ENCODE data around the gene GPC1.
"Not testable (repeated sequence)": the region's sequence is repeated elsewhere in the genome, so short reads cannot be mapped to it uniquely, and the experiment has no call there.

The GPC1 gene

GRCh38 chr2:240467149-240467642 is 31.7 kb downstream of the GPC1 start:
- DNase-seq (ENCODE audit: low read depth) = no peak

DNA sequence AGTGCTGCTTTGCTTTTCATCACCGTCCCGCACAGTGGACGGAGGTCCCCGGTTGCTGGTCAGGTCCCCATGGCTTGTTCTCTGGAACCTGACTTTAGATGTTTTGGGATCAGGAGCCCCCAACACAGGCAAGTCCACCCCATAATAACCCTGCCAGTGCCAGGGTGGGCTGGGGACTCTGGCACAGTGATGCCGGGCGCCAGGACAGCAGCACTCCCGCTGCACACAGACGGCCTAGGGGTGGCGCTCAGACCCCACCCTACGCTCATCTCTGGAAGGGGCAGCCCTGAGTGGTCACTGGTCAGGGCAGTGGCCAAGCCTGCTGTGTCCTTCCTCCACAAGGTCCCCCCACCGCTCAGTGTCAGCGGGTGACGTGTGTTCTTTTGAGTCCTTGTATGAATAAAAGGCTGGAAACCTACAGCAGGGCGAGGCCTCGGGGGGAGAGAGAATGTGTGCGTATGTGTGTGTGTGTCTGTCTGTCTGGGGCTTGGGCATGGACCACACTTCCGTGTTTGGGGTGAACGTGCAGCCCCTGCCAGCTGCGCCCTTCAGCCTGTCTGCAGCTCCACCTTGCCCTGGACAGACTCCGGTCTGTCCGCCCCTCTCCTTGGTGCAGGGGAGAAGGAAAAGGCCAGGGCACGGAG is 32.3 kb downstream of the GPC1 start:
- no peak for DNase-seq (ENCODE audit: low read depth)

GRCh38 chr2:240468303-240469238 is 33.1 kb downstream of the GPC1 start:
- DNase-seq (ENCODE audit: low read depth) = no peak

DNA sequence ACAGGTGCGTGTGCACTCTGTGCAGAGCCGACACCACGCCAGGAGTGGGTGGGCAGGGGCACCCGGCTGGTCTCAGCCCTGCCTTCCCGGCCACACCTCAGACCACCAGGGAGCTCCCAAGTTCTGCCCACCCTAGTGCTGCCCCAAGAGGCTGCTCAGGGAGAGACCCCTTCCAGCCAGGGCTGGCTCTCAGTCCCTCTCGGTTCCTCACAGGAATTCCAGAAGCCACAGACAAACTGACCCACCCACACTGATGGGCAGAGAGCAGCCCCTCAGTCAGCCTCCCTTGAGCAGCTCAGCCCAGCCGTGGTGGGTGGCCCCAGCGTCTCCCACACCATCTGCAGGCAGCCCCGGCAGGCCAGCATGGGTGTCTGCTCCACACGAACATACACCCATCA is 33.8 kb downstream of the GPC1 start:
- DNase-seq (ENCODE audit: low read depth) = no peak

GRCh38 chr2:240469740-240470139 is 34.3 kb downstream of the GPC1 start:
- no peak for DNase-seq (ENCODE audit: low read depth)

DNA sequence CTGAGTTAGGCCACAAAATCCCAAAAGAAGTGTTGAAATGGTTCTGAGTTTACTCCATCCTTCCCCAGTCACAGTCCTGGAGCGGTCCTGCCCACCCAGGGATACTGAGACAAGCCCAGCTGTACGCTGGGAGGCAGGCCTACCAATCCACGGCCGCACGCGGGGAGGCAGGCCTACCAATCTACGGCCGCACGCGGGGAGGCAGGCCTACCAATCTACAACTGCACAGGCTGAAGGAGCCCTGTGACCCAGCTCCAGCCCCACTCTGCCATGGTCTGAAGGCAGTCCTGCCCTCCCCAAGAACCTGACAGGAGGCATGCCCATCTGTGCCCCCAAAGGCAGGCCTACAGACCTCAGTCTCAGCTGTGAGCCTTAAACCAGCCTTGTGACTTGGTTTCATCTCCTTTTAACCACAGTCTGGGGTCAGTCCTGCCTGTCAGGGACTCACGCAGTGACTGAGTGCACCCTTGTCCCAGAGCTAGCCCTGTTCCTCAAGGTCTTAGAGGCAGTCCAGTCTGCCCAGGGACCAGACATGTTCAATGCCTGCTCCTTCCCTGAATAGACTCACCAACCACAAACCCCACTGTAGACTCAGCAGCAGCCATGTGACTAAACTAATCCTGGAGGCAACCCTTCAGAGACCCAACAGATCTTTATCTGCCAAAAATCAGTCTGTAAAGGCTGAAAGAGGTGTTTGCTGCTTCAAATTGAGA is 36.8 kb downstream of the GPC1 start:
- no peak for DNase-seq (ENCODE audit: low read depth)

DNA sequence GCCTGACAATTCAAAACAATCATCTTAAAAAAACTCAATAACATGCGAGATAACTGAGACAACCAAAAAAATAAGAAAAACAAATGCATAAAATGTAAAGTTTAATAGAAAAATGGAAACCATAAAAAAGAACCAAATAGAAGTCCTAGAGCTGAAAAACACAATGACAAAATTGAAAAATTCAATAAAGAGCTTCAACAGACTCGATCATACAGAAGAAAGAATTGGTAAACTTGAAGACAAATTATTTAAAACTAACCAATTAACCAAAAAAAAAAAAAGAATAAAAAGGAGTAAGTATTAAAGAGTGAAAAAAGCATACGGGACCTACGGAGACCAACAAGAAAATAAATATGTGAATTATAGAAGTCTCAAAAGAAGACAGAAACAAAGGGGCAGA is 37.7 kb downstream of the GPC1 start:
- no peak for DNase-seq (ENCODE audit: low read depth)

DNA sequence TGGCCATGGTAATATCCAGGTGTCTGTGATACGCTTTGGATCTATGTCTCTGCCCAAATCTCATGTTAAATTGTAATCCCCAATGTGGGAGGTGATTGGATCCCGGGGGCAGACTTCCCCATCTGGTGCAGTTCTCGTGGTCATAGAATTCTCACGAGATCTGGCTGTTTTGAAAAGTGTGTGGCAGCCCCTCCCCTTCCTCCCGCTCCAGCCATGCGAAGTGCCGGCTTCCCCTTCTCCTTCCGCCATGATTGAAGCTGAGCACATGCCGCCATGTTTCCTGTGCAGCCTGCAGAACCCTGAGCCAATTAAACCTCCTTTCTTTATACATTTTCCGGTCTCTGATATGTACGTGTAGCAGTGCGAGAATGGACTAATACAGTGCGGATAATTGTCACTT is 42.5 kb downstream of the GPC1 start:
- DNase-seq (ENCODE audit: low read depth) = no peak

DNA sequence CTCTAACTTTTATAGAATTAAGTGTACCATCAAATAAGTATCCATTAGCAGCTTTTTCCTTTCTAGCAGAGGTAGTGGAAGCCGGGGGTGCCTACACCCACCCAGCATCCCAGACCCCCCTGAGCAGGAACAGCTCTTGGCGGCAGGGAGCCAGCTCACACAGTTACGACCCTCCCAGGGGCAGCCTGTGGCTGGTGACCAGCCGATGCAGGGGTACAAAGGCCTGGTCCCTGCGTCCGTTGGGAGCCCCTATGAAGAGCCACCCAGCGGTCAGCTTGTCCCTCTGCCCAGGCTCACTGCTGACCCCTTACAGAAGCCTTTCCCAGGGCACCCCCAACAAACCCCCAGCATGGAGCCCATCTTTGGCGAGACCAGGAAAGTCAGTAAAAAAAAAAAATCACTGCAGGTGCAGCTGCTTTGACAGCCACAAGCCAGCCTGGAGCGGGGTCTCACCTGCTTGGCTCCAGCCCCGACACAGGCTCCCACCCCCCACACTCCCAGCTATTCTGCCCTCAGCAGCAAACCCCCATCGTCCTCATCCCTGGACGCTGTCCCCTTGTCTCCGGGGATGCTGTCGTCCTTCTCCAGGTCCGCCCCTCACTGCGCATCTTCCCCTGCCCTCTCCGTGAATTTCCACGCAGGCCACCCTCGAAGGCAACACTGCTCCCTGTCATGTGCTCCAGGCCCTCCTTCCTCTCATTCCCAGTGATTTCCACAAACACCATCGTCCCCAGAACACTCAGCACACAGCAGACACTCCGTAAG is 43.1 kb downstream of the GPC1 start:
- no peak for DNase-seq (ENCODE audit: low read depth)

- no peak for DNase-seq (ENCODE audit: low read depth)
Observed at GRCh38 chr2:240479111-240479501, 43.6 kb downstream of the GPC1 start.

- no peak for DNase-seq (ENCODE audit: low read depth)
Observed at GRCh38 chr2:240480834-240481623, 45.6 kb downstream of the GPC1 start.

DNA sequence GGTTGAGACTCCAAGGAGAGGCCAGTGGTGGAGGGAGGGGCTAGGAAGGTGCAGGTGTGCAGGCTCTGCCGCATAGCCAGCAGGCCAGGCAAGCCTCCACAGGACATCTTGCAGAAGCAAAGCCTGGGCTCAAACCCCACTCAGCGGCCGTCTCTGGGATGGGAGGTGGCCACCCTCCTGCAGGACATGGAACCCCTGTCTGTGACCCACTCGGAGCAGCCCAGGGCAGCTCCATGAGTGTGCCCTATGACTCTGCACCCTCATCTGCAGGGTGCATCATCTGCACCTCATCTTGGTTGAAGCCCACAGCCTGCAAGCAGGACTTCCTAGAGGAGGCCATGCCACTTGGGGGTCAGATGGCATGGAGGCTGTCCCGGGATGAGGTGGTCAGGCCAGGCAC is 46.3 kb downstream of the GPC1 start:
- no peak for DNase-seq (ENCODE audit: low read depth)

DNA sequence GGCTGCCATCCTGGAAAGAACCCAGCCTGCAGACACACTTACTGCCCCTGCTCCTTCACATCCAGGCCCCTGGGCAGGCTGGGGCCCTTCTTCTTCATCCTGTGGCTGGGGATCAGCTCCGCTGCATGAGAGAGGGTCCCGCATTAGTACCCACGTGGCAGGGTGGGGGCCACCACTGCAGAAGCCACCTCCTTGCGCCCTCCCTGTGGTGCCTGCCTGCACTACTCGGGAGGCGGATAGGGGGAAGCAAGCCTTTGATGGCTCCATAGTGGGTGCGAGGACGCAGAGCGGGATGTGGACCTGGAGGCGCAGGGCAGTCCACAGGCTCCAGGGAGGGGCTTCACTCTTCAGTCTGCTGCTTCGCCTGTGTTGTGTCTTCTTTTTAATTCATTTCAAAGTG is 46.7 kb downstream of the GPC1 start:
- DNase-seq (ENCODE audit: low read depth) = no peak

GRCh38 chr2:240491483-240491882 is 56.0 kb downstream of the GPC1 start:
- DNase-seq (ENCODE audit: low read depth) = no peak

DNA sequence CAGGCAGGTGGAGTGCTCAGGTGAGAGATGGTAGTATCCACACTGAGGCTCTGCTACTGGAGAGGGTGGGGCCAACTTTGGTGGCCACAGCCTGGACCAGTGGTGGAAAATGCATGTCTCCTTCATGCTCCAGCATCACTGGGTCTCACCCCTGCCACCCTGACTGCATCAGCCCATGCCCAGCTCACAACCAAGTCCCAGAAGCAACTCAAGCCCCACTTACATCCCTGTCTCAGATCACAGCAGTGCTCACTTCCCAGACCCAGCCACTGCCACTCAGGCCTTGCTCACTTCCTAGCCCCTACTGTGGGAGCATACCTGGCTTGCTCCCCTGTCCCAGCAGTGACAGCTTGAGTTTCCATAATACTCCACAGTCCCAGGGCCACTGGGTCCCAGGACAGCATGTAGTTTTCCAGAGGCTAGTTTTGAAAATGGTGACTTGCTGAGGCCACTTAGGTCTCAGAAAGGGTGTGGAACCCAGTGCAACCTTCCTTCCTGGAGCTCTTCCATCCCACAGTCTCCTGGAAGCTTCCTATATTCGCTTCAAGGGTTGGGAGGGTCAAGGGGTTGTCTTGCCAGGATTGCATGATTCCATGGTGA is 58.8 kb downstream of the GPC1 start:
- no peak for DNase-seq (ENCODE audit: low read depth)

DNA sequence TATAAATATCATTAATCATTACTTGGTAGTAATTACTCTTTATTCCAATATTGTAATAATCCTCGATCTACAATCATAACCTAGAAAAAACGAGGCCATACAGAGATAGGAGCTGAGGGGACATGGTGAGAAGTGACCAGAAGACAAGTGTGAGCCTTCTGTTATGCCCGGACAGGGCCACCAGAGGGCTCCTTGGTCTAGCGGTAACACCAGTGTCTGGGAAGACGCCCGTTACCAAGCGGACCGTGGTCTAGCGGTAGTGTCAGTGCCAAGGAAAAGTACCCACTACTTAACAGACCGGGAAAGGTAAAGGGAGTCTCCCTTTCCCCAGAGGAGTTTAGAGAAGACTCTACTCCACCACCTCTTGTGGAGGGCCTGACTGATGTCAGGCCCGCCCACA is 59.5 kb downstream of the GPC1 start:
- not testable (repeated sequence) for DNase-seq (ENCODE audit: low read depth)

GRCh38 chr2:240497082-240497481 is 61.6 kb downstream of the GPC1 start:
- DNase-seq (ENCODE audit: low read depth) = not testable (repeated sequence)

- no peak for DNase-seq (ENCODE audit: low read depth)
Observed at GRCh38 chr2:240498171-240498957, 62.9 kb downstream of the GPC1 start.

DNA sequence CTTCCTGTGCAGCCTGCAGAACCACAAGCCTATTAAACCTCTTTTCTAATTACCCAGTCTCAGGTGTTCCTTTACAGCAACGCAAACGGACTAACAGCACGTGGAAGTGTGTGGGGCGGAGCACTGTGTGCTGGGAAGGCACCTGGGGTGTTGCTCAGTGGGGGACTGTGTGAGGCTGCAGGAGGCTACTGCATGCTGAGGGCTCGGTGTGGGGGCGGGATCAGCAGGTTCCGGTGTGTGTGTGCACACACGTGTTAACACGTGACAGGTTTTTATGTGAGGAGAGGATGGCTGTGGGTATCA is 63.4 kb downstream of the GPC1 start:
- no peak for DNase-seq (ENCODE audit: low read depth)
